Breast epithelium (tissue), 4 donors: ENCODE measurements around the gene DNASE2. TPM values are rescaled to one million over a fixed set of nuclear protein-coding genes. Genes with fewer than 3 reads are reported as not detected.

Experiments used
- DNase-seq, 2 donors: peaks; one replicate each; pipeline ENCODE4 v3.0.0-alpha.2; 2019; ENCODE audit warnings: low spot score in 2 of 2
- H3K27ac ChIP-seq, 2 donors: fragments of 200-600 bp; sonication (generic) in 1 of 2; one replicate each; pipeline ENCODE4 v1.5.1; 2016 to 2019; ENCODE audit warnings: mild to moderate bottlenecking in 1 of 2
- H3K27me3 ChIP-seq, 2 donors: fragments of 200-600 bp; sonication (generic) in 1 of 2; one replicate each; pipeline versions ENCODE4 v1.5.1 to v1.6.0; 2017 to 2019; ENCODE audit warnings: control low read depth in 1 of 2, mild to moderate bottlenecking in 1 of 2
- H3K36me3 ChIP-seq: fragments of 200-600 bp; one replicate; pipeline ENCODE4 v1.5.1; 2019
- H3K4me1 ChIP-seq, 2 donors: fragments of 200-600 bp; sonication (generic); one replicate each; pipeline ENCODE4 v1.5.1; 2016 to 2019; ENCODE audit warnings: control low read depth in 1 of 2
- H3K4me3 ChIP-seq, 3 donors: fragments of 200-600 bp; sonication (generic); 1 replicate in 2 of 3; 2 replicates in 1 of 3; pipeline ENCODE4 v1.5.1; 2016 to 2019; ENCODE audit warnings: mild to moderate bottlenecking in 3 of 3, moderate library complexity in 2 of 3
- H3K9me3 ChIP-seq, 2 donors: fragments of 200-600 bp; sonication (generic) in 1 of 2; one replicate each; pipeline ENCODE4 v1.5.1; 2016 to 2019; ENCODE audit warnings: control low read depth in 1 of 2
- CTCF ChIP-seq, 3 donors: fragments of 450-650 bp; IDR thresholded peaks; one replicate each; pipeline ENCODE4 v1.5.1; 2016 to 2017; ENCODE audit warnings: antibody characterized with exemption in 3 of 3, mild to moderate bottlenecking in 3 of 3, moderate library complexity in 3 of 3
- POLR2A ChIP-seq: fragments of 450-650 bp; IDR thresholded peaks from one replicate; pipeline ENCODE4 v1.6.1; 2016; ENCODE audit warnings: antibody characterized with exemption, mild to moderate bottlenecking, moderate library complexity
- POLR2AphosphoS5 ChIP-seq, 3 donors: sonication (generic); formaldehyde crosslinking; IDR thresholded peaks; one replicate each; pipeline ENCODE4 v1.6.1; 2017; ENCODE audit warnings: antibody characterized with exemption in 3 of 3
- intact Hi-C: fragments of 100-400 bp; cut with DNase I; formaldehyde crosslinking; loops from one replicate; pipeline ENCODE4 v1.15.1; 2023; ENCODE audit warnings: low total_unique reads
- total RNA-seq, 3 donors: library from RNA; depleted of rRNA; stranded (reverse); fragments of >200 nt; gene quantifications; one replicate each; pipeline ENCODE4 v1.1.0, GENCODE V29; 2016

DNASE2 gene
- 10 to 100 TPM; 29.8 to 61.0 (median 46.2) TPM for total RNA-seq

GRCh38 chr19:12881172-12881808, at the start of gene DNASE2:
Gene DNASE2 (minus strand): TSS chr19:12881449. CDS start chr19:12881375, 74 bp downstream.
- intact Hi-C loops, result no loop called here
- Histone ChIP-seq H3K9me3 (peaks cover 9 to 15% of the 10 kb centered on the region in 2 donors), H3K27ac (peak within 1 kb of the TSS; percentile 91 to 96), H3K4me1 (no peaks in the 10 kb centered on the region), H3K27me3 (peaks cover 0 to 17% of the 10 kb centered on the region in 2 donors), H3K36me3 (no peaks in the 10 kb centered on the region), H3K4me3 (peak within 1 kb of the TSS; percentile 66 to 83 (median 82))
- TF ChIP-seq POLR2AphosphoS5 (IDR thresholded peaks at IDR 0.05) (peak; percentile 51 to 81 (median 59)), CTCF (IDR thresholded peaks at IDR 0.05) (no peak), POLR2A (peak; percentile 40)
- peak; percentile 97 for DNase-seq

- TF ChIP-seq CTCF (IDR thresholded peaks at IDR 0.05), result no peak
- no peak for TF ChIP-seq POLR2AphosphoS5 (IDR thresholded peaks at IDR 0.05)
- no peak for TF ChIP-seq POLR2A
- H3K27me3 ChIP-seq, result no peaks in the 10 kb centered on the region
- DNase-seq, result no peak
- intact Hi-C loops, result no loop called here
- H3K36me3 ChIP-seq, result peaks cover 13% of the 10 kb centered on the region
- H3K4me1 ChIP-seq, result peaks cover 4 to 9% of the 10 kb centered on the region in 2 donors
- H3K27ac ChIP-seq, result no peak overlapping the region
- no peak overlapping the region for H3K4me3 ChIP-seq
- no peaks in the 10 kb centered on the region for H3K9me3 ChIP-seq
Observed at GRCh38 chr19:12930002-12930645, 48.9 kb upstream of the DNASE2 start.

- no peaks in the 10 kb centered on the region for H3K9me3 ChIP-seq
- no peak overlapping the region for H3K27ac ChIP-seq
- H3K36me3 ChIP-seq, result peaks cover 23% of the 10 kb centered on the region
- DNase-seq, result no peak
- intact Hi-C loops, result no loop called here
- no peaks in the 10 kb centered on the region for H3K4me1 ChIP-seq
- no peak for TF ChIP-seq POLR2AphosphoS5 (IDR thresholded peaks at IDR 0.05)
- TF ChIP-seq CTCF (IDR thresholded peaks at IDR 0.05), result no peak
- TF ChIP-seq POLR2A, result no peak
- no peaks in the 10 kb centered on the region for H3K27me3 ChIP-seq
- H3K4me3 ChIP-seq, result no peak overlapping the region
Observed at GRCh38 chr19:12924621-12925310, 43.5 kb upstream of the DNASE2 start.

GRCh38 chr19:12922959-12923358, 41.7 kb upstream of the DNASE2 start:
- Histone ChIP-seq H3K4me3 (no peak overlapping the region), H3K27me3 (no peaks in the 10 kb centered on the region), H3K27ac (no peak overlapping the region), H3K4me1 (no peaks in the 10 kb centered on the region), H3K9me3 (no peaks in the 10 kb centered on the region), H3K36me3 (peaks cover 17% of the 10 kb centered on the region)
- no peak for DNase-seq
- TF ChIP-seq POLR2AphosphoS5 (IDR thresholded peaks at IDR 0.05) (no peak), POLR2A (no peak), CTCF (IDR thresholded peaks at IDR 0.05) (no peak)
- intact Hi-C loops, result no loop called here

DNA sequence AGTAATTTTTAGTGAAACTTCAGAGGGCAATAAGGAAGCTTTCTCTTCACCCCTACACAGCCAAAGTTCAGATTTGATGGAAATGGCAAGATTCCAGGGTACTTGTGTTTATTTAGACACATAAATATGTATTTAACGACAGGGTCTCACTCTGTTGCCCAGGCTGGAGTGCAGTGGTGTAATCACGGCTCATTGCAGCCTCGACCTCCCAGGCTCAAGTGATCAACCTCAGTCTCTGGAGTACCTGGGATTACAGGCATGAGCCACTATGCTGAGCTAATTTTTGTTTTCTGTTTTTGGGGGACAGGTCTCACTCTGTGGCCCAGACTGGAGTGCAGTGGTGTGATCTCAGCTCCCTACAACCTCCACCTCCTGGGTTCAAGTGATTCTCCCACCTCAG, 39.8 kb upstream of the DNASE2 start:
- no peaks in the 10 kb centered on the region for H3K27me3 ChIP-seq
- no peak for TF ChIP-seq POLR2AphosphoS5 (IDR thresholded peaks at IDR 0.05)
- TF ChIP-seq POLR2A, result no peak
- no peak for TF ChIP-seq CTCF (IDR thresholded peaks at IDR 0.05)
- H3K9me3 ChIP-seq, result no peaks in the 10 kb centered on the region
- H3K36me3 ChIP-seq, result peaks cover 10% of the 10 kb centered on the region
- intact Hi-C loops, result no loop called here
- no peak for DNase-seq
- H3K4me3 ChIP-seq, result no peak overlapping the region
- H3K4me1 ChIP-seq, result no peaks in the 10 kb centered on the region
- H3K27ac ChIP-seq, result no peak overlapping the region
